Ureter (tissue), 1 donor: ENCODE measurements around the gene TLE6. TPM values are rescaled to one million over a fixed set of nuclear protein-coding genes. Genes with fewer than 3 reads are reported as not detected.
A peak's percentile ranks its signal among the peaks of the same experiment; 100 is the strongest.
"Not testable (repeated sequence)": the region's sequence is repeated elsewhere in the genome, so short reads cannot be mapped to it uniquely, and the experiment has no call there.

Source experiments
- DNase-seq: peaks from one replicate; pipeline ENCODE4 v3.0.0-alpha.2; 2020; ENCODE audit warnings: low spot score
- total RNA-seq: library from RNA; stranded (reverse); gene quantifications from one replicate; pipeline ENCODE4 v1.2.4, GENCODE V29; 2023
- donor health status: DM: yes; HTN: yes; CAD: no.

Gene TLE6
- total RNA-seq, 1 donor from 2014 or later, result 3.6 TPM

DNA sequence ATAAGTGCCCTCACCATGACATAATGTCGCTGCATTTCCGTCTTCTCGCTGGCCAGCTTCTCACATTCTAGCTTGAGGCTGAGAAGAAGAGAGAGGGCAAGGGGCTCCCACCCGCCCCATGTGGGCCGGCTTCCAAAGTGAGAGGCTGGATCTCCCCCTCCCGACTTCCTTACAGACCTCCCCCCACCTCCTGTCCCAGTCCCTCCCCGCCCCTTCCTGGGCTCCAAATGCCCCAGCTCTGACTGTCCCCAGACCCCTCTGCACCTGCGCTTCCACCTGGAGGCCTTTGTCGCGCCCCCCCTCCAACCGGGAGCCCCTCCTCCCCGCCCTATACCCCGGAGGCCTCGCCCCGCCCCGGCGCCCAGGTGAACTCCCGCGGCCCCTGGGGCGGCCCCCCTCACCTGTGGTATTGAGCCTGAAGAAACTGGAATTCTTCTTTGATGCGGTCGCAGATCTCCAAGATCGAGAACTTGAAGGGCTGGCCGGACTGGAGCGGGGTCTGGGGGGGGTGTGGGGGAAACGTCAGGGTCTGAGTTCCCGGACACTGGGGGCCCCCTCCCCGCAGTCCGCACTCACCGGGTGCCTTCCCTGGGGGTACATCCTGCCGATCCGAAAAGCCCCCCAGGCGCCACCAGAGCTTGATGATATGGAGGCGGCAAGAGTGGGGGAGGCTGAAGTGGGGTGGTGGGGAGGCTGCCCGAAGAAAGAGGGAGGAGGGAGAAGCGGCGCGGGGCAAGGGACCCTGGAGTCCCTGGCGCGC is 51.1 kb downstream of the TLE6 start:
- peak; percentile 66 for DNase-seq

DNA sequence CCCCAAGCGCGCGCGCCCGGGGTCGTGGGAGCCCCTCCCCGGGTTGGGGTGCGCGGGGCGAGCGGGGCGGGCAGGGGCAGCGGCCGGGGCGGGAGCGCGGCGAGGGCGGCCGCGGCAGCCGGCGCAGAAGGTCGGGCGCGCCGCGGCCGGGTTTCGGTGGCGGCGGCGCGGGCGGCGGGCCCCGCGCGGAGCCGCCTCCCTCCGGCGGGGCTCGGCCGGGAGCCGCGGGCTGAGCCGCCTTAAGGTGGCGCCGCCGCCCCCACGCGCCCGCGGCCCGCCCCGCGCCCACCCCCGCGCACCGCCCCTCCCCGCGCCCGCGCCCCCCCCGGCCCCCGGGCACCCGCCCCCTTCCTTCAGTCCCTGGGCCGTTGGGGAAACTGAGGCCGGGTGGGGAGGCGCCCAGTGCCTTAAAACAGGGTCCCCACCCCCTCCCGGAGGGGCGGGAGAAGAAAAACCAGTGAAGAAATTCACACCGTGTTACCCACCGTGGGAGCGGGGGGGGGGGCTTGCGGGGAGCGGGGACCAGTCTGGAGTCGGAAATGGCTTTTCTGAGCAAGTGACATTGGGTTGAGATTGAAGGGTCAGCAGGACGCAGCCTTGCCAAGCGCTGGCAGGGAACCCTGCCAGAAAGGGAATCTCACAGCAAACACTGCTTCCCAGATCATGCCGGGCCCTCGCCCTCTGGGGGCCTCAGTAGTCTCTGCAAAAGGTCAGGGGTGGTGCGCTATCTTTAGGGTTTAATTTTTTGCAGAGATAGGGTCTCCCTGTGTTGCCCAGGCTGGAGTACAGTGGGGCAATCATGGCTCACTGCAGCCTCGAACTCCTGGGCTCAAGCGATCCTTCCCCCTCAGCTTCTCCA is 51.9 kb downstream of the TLE6 start, which contains the start of gene TLE2:
Gene TLE2, minus strand, starts transcription at position 216 of the 859 bp plus-strand sequence. CDS start 376 bp downstream, outside the sequence.
- DNase-seq, result no peak

DNA sequence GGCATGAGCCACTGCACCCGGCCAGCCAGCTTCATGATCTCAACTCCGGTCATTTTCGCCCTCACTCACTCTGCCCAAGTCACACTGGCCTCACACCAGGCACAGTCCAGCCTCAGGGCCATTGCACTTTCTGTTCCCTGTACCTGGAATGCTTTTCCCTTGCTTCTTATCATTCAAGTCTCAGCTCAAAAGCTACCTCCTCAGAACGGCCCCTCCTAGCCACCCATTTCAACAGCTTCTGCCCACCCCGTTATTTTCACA is 54.2 kb downstream of the TLE6 start:
- no peak for DNase-seq

DNA sequence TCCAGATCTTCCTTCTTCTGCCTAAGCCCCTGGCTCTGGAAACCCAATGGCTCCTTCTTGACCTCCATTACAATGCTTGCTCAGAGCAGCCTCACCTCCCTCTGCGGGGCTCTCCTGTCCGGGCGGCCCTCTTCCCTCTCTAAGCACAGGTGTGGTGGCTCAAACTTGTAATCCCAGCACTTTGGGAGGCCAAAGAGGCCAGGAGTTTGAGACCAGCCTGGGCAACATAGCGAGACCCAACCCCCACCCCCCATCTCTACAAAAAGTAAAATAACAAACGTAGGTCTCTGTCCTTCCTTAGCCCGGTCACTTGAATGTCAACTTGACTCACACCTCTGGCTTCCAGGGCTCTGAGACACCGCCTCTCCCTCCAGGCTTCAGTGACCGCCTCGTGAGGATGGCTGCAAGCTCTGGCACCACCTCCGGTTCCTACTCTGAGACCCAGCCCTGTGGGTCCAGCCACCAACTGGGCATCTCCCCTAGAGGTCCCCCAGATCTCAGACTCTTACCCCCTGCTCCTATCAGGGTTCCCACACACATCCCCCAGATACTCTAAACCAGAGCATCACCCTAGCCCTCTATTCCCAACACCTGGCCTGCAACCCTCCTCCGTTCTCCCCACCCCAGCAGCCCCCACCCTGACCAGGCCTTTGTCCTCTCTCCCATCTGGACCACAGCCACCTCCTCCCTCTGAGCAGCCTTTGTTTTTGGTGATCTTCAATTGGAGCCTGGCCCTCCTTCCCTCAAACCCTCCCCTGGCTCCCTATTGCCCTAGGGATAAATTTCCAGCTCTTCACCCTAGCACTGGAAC is 56.4 kb downstream of the TLE6 start:
- DNase-seq, result no peak

DNA sequence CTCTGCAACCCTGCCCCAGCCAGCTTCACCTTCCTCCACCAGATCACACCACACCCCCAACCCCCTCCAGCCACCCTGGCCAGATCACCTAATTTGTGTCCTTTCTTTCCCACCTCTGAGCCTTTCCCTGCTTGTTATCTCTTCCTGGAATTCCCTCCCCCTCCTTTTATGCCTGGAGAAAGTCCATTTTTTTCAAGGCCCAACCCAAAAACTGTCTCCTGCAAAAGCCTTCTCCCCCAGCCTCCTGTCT is 57.0 kb downstream of the TLE6 start:
- no peak for DNase-seq

DNA sequence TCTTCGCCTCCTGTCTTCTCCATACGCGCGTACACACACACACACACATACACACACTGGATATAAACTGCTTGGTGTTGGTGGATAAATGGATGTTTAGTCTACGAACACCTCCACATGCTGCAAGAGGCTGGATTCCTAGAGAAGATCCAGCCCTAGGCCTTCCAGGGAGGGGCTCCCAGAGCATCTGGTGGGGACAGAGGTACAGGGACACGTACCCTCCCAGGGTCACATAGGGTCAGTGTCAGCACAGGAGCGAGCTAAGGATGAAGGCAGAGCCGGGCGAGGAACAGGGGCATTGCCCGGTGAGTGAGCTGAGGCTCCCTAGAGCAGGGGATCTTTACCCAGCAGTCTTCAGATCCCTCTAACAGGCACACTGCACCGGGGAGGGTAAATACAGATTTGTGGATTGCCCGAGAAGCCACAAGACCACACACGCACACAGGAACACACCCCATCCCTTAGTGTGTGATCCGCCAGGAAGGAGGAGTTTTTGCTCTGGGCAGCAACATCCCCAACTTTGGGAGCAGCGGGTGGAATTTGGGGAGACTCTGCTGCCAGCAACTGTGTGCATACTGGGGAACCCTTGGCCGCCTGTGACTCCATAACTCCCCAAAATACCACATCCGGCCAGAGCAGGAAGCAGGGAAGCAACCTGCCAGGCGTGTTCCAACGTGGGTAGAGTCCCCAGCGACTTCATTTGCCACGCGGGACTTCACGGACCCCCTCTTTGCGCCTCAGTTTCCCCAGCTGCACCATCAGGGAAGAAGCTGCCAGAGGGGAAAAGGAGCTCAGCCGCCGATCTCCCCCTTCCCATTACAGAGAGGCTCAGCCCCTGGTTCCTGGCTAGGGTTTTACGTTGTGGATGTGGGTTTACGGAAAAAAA is 57.5 kb downstream of the TLE6 start:
- peak; percentile 76 for DNase-seq

DNA sequence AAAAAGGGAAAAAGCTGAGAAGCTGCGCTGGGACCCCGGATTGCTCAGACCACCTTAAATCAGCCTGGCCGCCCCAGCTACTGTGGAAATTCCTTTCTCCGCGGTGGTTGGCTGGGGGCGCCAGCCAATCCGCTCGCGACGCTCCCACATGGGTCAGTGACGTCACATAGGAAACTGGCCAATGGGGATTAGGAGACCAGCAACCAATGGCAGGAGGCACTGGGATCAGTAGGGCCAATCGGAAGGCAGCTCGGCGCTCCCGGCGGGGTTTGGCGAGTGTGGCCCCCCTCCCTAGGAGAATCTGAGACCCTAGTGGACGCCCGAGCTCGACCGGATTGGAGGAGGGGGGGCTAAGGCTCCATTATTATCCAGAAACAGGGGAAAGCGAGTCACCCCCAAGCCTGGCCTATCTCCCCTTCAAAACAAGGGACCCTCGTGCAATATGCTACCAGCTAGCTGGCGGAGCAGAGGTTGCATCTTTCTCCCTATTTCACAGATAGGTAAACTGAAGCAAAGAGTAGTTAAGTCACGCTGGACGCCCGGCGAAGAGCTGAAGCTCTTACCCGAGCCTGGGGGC is 58.3 kb downstream of the TLE6 start:
- peak; percentile 99 for DNase-seq

DNA sequence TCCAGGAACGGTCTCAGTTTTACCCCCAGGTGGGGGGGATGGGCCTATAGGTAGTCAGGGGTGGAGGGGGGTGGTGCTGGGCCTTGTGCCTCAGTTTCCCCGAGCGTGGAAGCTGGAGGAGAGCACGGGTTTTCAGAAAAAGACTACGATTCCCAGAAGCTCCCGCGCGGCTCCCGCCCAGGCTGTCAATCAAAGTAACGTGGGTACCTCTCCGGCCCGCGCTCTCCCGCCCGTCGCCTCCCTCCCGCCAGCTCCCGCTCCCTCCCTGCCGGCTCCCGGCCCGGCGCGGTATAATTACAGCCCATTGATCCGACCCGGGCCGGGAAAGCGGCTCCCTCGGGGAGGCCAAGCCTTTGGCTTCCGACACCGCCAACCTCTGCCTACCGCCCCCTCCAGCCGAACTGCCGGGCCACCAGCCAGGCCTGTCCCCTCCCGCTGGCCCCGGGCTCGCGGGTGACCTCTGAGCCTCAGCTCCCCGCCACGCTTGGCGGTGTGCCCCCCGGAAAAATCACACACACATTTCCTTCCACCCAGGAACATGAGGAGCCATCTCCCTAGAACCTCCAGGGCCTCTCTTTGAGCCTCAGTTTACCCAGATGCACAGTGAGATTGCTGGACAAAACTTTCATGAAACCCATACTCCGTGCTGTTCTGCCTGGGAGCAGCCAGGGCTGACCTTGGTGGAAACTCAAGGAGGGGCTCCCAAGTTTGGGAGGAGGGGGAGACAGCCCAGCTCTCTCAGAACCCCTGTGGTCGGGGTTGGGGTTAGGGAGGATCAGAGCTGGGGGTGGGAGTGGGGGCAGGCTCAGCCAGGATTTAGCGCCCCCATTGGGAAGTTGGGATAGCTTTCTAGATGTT is 59.0 kb downstream of the TLE6 start:
- peak; percentile 95 for DNase-seq

DNA sequence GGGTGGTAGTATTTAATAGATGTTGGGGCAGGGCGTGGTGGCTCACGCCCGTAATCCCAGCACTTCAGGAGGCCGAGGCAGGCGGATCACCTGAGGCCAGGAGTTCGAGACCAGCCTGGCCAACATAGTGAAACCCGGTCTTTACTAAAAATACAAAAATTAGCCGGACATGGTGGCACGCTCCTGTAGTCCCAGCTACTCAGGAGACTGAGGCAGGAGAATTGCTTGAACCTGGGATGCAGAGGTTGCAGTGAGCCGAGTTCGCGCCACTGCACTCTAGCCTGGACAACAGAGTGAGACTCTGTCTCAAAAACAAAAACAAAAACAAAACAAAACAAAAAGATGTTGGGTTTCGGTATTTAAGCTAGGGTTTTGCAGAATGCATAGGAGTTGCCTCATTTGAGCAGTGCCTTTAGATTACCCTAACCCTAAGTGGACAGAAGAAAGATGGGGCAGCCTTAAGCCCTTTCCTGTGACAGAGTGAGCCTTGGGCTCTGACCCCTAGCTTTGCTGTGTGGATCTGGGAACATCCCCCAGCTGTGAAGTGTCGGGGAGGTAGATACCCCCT is 59.7 kb downstream of the TLE6 start:
- not testable (repeated sequence) for DNase-seq

DNA sequence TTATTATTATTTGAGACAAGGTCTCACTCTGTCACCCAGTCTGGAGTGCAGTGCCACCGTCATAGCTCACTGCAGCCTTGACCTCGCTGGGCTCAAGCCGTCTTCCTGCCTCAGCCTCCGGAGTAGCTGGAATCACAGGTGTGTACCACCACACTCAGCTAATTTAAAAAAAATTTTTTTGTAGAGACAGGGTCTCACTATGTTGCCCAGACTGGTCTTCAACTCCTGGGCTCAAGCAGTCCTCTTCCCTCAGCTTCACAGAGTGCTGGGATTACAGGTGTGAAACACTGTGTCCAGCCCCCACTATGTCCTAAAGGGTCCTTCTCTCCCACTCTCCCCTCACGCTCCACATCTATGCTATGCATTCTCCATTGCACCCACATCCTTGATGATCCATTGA is 60.9 kb downstream of the TLE6 start:
- no peak for DNase-seq

DNA sequence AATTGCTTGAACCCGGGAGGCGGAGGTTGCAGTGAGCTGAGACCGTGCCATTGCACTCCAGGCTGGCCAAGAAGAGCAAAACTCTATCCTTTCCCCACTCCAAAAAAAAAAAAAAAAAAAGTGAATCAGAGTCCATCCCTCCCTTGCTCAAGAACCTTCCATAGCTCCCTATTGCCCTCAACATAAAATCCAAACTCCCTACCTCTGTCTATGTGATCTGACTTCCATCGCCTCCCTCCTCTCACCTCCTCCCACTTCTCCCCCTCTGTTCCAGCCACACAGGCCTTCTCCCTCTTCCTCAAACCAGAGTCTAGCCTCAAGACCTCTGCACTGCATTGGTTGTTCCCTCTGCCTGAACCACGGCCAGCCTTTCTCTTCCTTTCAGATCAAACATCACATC is 61.8 kb downstream of the TLE6 start:
- DNase-seq, result no peak

DNA sequence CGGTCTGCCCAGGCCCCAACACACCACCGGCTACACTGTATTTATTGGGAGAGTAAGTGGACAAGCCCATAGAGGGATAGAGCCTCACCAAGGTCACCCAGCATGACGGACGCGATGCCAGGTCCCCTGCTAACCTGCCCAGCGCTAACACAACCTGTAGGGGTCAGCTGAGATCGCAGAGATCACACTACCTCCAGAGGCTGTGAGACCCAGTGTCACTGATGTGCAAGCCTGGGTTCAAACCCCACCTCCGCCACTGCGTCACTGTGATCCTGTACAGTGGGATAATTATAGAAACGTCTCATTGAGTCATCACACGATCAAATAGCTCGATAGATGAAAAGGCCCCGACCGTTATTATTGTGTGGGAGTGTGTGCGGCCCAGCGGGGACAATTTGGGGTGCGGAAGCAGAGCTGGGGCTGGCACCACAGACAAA is 62.3 kb downstream of the TLE6 start:
- DNase-seq, result no peak

DNA sequence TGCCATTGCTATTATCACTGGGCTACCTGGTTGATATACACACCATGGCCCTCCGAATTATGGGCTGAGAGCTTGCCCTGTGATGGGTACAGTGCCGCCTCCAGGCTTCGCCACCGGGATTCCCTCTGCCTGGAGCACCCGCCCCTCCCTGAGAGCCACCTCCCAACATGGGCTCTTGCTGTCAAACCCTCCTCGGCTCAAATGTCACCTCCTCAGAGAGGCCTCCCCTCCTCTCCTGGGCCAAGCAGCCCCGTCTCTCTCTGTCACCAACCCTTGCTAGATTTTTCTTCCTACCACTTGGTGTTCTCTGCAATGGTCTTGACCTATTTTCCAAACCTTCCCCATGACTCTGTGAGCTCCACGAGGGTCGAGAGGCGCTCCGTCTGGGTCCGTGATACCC is 64.0 kb downstream of the TLE6 start:
- DNase-seq, result no peak

DNA sequence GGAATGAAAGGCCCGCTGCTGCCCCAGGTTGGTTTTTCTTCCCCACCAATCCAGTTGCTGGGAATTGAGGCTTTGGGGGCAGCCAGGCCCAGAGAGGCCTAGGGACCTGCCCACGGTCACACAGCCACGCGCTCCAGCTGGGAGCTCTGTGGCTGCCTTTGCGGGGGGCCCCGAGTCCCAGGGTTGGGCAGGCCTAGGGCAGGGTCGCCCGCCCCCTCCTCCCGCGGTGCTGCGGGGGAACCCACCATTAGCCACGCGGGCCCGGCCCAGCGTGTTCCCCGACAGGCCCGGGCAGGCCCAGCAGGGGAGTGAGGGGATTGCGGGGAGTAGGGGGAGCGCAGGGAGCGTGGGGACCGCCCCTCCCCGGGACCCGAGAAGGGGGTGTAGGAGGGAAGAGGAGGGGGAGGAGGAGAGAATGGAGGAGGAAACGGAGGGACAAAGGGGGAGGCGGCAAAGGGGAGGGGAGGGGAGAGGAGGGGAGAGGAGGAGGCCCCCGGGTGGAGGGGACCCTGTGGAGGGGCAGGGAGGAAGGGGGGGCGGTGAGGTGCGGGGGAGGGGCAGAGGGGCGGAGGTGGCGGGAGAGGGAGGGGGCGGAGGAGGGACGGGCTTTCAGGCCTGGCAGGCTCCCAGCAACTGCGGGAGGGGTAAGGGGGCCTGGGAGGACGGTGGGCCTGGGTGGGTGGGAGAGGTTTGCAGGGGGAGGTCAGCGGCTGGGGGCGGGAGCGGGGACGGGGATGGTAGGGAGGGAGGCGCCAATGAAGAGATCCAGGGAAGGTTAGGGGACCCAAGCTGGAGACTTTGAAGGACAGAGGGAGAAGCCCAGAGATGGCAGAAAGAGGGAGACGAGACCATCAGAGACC is 64.6 kb downstream of the TLE6 start:
- DNase-seq, result no peak

DNA sequence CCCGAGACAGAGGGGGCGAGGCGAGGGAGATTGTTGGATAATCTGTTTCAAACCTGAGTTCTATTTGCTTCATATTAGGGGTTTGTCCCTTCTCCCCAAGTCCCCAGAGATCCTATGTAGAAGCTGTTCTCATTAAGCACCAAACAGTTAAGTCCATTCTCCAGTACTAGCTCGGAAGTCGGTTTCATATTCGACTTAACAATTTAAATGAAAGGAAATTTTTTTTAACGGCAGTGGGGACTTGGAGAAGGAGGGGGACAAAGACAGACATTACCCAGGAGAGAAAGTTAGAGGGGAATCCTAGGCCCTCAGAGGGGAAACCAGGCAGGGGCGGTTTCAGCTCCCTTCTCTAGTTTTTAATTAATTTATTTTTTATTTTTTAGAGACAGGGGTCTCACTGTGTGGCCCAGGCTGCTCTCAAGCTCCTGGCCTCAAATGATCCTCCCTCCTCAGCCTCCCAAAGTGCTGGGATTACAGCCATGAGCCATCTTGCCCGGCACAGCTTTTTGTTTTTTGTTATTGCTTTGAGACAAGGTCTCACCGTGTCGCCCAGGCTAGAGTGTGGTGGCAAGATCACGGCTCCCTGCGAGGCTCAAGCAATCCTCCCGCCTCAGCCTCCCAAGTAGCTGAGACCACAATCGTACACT is 65.4 kb downstream of the TLE6 start:
- DNase-seq, result no peak
